Adipocyte (in vitro differentiated cells): ENCODE results near the gene MBD5.
A peak's percentile ranks its signal among the peaks of the same experiment; 100 is the strongest.
"Not testable (repeated sequence)": the region's sequence is repeated elsewhere in the genome, so short reads cannot be mapped to it uniquely, and the experiment has no call there.

Experiments
- DNase-seq: peaks from one replicate; pipeline ENCODE4 v3.0.0-alpha.2; 2015; ENCODE audit warnings: low read depth
- H3K27me3 ChIP-seq: replicated peaks from 2 replicates; pipeline ENCODE4 v1.7.0; 2013; ENCODE audit warnings: mild to moderate bottlenecking, low read length, moderate library complexity; ENCODE audit not compliant: control insufficient read depth, insufficient read depth
- H3K36me3 ChIP-seq: 2 replicates; pipeline ENCODE4 v1.7.0; 2013; ENCODE audit warnings: low read length, mild to moderate bottlenecking, moderate library complexity; ENCODE audit not compliant: control insufficient read depth, insufficient read depth, severe bottlenecking
- H3K4me1 ChIP-seq: 2 replicates; pipeline ENCODE4 v1.7.0; 2013; ENCODE audit warnings: mild to moderate bottlenecking, low read length, moderate library complexity; ENCODE audit not compliant: control insufficient read depth, insufficient read depth
- H3K4me3 ChIP-seq: 2 replicates; pipeline ENCODE4 v1.7.0; 2013; ENCODE audit warnings: mild to moderate bottlenecking, low read length, moderate library complexity
- H3K9ac ChIP-seq: 2 replicates; pipeline ENCODE4 v1.7.0; 2013; ENCODE audit warnings: mild to moderate bottlenecking, low read length, moderate library complexity
- H3K9me3 ChIP-seq: 2 replicates; pipeline ENCODE4 v1.7.0; 2013; ENCODE audit warnings: mild to moderate bottlenecking, low read length, moderate library complexity; ENCODE audit not compliant: control insufficient read depth

Gene MBD5

DNA sequence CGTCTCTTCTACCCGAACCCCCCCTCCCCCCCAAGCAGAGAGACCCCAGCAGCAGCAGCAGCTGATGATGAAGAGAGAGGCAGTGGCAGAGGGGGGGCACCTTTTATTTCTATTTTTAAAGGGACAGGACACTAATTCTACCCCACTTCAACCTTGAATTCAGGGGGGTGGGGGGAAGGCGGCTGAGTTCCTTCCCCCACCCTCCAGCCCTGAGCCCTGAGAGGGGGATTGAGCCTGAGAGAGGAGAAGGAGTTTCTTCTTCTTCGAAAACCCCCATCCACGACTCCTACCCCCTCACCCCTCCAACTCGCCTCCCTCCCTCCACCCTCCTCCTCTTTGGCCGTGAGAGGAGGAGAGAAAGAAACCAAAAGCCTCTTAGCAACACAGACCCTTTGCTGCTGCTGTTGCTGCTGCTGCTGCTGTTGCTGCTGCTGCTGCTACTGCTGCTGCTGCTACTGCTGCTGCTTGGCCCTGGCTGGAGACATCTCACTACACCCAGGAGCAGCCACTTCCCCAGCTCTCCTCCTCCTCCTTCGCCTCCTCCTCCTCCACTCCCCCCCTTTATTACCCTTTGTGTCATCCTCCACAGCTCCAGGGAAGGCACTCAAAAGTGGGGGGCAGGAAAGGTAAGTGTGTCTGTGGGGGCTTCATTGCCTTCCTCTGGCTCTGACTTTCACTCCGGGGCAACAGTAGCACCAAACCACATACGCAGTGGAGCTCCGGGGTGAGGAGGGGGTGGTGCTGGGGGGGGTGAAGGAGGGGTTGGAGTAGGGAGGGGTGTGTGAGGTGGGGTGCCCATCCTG is at the start of gene MBD5:
TSS of gene MBD5 (plus strand) at position 33 of the 803 bp plus-strand sequence.
- Histone ChIP-seq H3K4me1 (peaks cover 36% of the 10 kb centered on the region), H3K27me3 (no peaks in the 10 kb centered on the region), H3K36me3 (no peaks in the 10 kb centered on the region), H3K9me3 (no peaks in the 10 kb centered on the region), H3K9ac (peak within 1 kb of the TSS; percentile 96), H3K4me3 (peak within 1 kb of the TSS; percentile 89)
- peak; percentile 73 for DNase-seq

DNA sequence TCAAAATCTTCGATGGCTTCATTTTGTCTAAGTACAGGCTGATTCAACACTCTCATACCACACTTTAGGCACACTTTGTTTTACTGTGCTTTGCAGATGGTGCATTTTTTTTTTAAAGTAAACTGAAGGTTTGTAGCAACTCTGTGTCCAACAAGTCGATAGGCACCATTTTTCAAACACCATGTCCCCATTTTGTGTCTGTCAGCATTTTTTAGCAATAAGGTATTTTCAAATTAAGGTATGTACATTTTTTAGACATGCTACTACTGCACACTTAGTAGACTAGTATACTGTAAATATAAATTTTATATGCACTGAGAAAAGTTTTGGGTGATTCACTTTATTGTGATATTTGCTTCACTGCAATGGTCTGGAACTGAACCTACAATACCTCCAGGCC is 44.8 kb upstream of the MBD5 start:
- Histone ChIP-seq H3K36me3 (peaks cover 14% of the 10 kb centered on the region), H3K4me1 (no peaks in the 10 kb centered on the region), H3K9me3 (peaks cover 3% of the 10 kb centered on the region), H3K4me3 (no peak overlapping the region), H3K27me3 (no peaks in the 10 kb centered on the region), H3K9ac (no peak overlapping the region)
- DNase-seq: no peak

DNA sequence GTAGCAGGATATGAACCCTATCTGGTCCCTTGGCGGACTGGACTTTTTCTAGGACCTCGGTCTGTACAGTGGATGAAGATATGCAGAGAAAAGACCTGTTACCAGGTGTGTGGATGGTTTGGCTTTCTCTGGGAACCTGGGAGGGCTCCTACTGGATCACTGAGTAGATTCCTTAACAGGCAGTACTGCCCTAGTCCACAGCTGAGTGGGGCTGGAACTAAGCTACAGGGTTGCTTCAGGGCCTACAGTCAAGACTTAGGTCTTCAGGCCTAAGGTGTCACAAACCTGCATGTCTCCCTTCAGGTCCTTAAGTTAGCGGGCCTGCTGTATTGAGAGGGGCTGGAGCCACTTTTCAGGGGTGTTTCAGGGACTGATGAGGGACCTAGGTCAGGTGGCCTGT is 43.2 kb upstream of the MBD5 start:
- DNase-seq: no peak
- Histone ChIP-seq H3K36me3 (peaks cover 7% of the 10 kb centered on the region), H3K4me3 (no peak overlapping the region), H3K27me3 (no peaks in the 10 kb centered on the region), H3K9ac (no peak overlapping the region), H3K4me1 (no peaks in the 10 kb centered on the region), H3K9me3 (peaks cover 3% of the 10 kb centered on the region)

DNA sequence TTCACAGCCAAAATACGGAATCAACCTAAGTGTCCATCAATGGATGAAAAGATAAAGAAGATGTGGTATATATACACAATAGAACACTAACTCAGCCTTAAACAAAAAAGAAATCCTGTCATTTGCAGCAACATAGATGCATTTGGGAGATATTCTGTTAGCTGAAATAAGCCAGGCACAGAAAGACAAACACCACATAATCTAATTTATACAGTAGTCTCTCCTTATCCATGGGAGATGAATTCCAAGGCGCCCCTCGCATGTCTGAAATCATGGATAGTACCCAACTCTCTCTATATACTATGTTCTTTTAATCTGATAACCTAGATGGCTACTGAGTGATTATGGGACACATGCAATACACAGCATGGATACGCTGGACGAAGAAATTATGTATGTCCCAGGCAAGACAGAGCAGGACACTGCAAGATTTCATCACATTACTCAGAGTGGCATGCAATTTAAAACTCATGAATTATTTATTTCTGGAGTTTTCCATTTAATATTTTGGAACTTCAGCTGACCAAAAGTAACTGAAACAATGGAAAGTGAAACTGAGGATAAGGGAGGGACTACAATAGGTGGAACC is 39.9 kb upstream of the MBD5 start:
- Histone ChIP-seq H3K4me3 (no peak overlapping the region), H3K9me3 (peaks cover 3% of the 10 kb centered on the region), H3K36me3 (no peaks in the 10 kb centered on the region), H3K4me1 (no peaks in the 10 kb centered on the region), H3K27me3 (no peaks in the 10 kb centered on the region), H3K9ac (no peak overlapping the region)
- peak; percentile 5 for DNase-seq

DNA sequence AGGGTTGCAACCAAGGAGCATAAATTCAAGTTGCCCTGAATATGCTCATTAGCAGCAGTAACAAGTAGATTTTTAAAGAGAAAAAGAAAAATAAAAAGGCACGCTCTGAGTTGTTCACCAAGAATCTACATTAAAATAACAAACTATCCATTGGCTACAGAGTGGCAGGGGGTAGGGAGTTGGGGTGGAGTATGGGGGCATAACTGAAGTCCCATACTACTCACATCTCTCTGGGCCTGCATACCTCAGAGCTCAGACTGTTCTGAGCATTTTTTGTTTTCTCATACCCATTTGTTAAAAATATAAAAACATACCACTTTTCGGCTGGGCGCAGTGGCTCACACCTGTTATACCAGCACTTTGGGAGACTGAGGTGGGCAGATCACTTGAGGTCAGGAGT is 31.8 kb upstream of the MBD5 start:
- no peak overlapping the region for H3K4me3 ChIP-seq
- no peak overlapping the region for H3K9ac ChIP-seq
- DNase-seq: no peak
- H3K4me1 ChIP-seq: peaks cover 9% of the 10 kb centered on the region
- no peaks in the 10 kb centered on the region for H3K9me3 ChIP-seq
- no peaks in the 10 kb centered on the region for H3K27me3 ChIP-seq
- no peaks in the 10 kb centered on the region for H3K36me3 ChIP-seq

DNA sequence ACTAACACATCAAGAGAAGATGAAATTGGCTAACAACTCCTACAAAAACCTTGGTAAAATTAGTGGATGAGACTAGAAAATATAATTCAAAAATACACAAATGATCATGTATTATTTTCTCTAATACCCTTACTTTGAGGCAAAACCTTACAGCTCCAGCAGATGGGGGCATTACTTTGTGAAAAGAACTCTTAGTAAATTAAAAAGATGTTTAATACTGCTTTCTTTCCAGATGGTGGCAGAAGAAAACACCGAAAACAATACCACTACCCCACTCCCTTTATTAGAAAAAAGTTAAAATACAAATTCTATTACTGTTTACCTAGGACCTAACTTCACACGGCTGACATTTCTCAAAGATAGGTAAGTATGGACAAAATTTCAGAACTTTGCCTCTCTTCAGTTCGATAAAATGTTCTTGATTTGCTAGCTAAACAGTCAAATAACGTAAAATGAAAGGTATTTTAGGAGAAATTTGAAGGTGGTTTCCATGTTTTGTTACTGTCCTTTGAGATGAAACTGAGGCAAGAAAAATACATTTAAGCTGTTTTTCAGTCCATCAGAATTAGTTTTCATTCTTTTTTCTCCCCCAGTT is 31.0 kb upstream of the MBD5 start:
- Histone ChIP-seq H3K27me3 (no peaks in the 10 kb centered on the region), H3K4me1 (peaks cover 9% of the 10 kb centered on the region), H3K9ac (peak overlapping the region; percentile 31), H3K9me3 (no peaks in the 10 kb centered on the region), H3K36me3 (peaks cover 1% of the 10 kb centered on the region), H3K4me3 (no peak overlapping the region)
- DNase-seq: peak; percentile 84

DNA sequence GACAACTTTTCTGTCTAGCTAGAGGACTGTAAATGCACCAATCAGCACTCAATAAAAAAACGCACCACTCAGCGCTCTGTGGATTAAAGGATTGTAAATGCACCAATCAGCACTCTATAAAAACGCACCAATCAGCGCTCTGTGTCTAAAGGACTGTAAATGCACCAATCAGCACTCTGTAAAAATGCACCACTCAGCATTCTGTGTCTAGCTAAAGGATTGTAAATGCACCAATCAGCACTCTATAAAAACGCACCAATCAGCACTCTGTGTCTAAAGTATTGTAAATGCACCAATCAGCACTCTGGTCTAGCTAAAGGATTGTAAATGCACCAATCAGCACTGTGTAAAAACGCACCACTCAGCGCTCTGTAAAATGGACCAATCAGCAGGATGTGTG is 25.9 kb upstream of the MBD5 start:
- H3K9ac ChIP-seq, H3K4me3 ChIP-seq, H3K9me3 ChIP-seq, H3K4me1 ChIP-seq, DNase-seq, H3K27me3 ChIP-seq, H3K36me3 ChIP-seq: not testable (repeated sequence)

DNA sequence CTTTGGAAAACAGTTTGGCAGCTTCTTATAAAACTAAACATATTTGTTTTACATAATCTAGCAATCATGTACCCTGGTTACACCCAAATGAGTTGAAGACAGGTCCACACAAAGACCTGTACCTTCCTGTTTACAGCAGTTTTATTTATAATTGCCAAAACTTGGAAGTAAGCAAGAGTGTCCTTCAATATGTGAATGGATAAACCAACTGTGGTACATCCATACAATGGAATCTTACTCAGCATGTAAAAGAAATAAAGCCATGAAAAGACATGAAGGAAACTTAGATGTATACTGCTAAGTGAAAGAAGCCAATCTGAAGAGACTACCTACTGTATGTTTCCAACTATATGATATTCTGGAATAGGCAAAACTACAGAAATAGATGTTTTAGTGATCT is 24.1 kb upstream of the MBD5 start:
- Histone ChIP-seq H3K4me3 (no peak overlapping the region), H3K9ac (no peak overlapping the region), H3K4me1 (peaks cover 5% of the 10 kb centered on the region), H3K27me3 (no peaks in the 10 kb centered on the region), H3K36me3 (peaks cover 5% of the 10 kb centered on the region), H3K9me3 (no peaks in the 10 kb centered on the region)
- DNase-seq: no peak

DNA sequence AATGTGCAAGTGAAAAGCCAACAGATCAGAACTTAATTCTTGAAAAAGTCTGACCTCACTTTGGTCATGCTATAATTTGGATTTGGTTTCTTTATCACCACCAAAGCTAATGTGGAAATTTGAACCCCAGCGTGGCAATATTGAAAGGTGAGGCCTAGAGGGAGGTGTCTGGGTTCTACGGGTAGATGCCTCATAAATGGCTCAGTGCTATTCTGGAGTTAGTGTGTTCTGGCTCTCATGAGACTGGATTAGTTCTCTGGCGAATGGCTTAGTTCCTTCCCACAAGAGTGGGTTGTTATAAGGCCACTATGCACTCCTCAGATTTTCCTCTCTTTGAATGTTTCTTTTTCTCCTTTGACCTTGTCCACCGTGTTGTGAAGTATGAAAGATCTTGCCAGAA is 22.7 kb upstream of the MBD5 start:
- H3K27me3 ChIP-seq: no peaks in the 10 kb centered on the region
- H3K9ac ChIP-seq: no peak overlapping the region
- no peak overlapping the region for H3K4me3 ChIP-seq
- H3K9me3 ChIP-seq: no peaks in the 10 kb centered on the region
- no peaks in the 10 kb centered on the region for H3K4me1 ChIP-seq
- DNase-seq: no peak
- peaks cover 5% of the 10 kb centered on the region for H3K36me3 ChIP-seq

DNA sequence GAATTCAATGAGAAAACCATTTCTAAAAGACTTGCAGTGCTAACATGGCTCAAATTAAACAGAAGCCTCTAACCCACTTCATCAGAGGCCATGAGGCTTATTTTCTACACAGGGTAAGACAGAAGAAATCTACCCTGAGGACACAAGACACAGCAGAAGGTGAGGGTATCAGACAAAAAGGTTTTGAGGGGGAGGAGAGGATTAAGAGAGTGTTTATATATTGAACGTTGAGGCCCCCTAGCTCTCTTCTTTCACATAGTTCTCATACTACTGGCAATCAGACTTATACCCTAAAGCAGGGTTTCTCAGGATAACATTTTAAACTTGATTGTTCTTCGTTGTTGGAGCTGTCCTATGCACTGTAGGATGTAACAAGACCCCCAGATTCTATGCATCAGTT is 21.8 kb upstream of the MBD5 start:
- no peak for DNase-seq
- Histone ChIP-seq H3K4me3 (no peak overlapping the region), H3K27me3 (no peaks in the 10 kb centered on the region), H3K4me1 (no peaks in the 10 kb centered on the region), H3K36me3 (peaks cover 5% of the 10 kb centered on the region), H3K9me3 (no peaks in the 10 kb centered on the region), H3K9ac (no peak overlapping the region)

DNA sequence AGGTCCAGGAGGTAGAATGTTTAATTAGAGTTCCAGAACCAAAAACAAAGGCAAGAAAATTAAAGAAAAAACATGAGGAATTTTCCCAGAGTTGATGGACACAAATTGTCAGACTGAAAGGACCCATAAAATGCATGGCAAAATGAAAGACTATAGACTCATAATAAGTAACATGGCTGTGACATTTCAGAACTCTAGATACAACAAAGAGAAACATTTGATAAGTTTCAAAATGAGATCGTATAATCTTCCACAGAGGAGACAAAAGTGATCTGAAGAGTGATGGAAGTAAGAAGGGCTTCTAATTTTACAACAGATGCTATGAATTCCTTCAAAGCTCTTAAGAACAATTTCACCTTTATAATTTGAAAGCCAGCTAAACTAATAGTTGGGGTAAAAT is 20.8 kb upstream of the MBD5 start:
- DNase-seq: no peak
- no peak overlapping the region for H3K4me3 ChIP-seq
- H3K9me3 ChIP-seq: no peaks in the 10 kb centered on the region
- H3K4me1 ChIP-seq: no peaks in the 10 kb centered on the region
- no peaks in the 10 kb centered on the region for H3K27me3 ChIP-seq
- H3K36me3 ChIP-seq: peaks cover 2% of the 10 kb centered on the region
- H3K9ac ChIP-seq: no peak overlapping the region
